ENCODE results near the gene KAT2A. TPM values are rescaled to one million over a fixed set of nuclear protein-coding genes. Genes with fewer than 3 reads are reported as not detected.

KAT2A gene
- polyA plus RNA-seq, 1 experiment = 13.6 TPM

DNA sequence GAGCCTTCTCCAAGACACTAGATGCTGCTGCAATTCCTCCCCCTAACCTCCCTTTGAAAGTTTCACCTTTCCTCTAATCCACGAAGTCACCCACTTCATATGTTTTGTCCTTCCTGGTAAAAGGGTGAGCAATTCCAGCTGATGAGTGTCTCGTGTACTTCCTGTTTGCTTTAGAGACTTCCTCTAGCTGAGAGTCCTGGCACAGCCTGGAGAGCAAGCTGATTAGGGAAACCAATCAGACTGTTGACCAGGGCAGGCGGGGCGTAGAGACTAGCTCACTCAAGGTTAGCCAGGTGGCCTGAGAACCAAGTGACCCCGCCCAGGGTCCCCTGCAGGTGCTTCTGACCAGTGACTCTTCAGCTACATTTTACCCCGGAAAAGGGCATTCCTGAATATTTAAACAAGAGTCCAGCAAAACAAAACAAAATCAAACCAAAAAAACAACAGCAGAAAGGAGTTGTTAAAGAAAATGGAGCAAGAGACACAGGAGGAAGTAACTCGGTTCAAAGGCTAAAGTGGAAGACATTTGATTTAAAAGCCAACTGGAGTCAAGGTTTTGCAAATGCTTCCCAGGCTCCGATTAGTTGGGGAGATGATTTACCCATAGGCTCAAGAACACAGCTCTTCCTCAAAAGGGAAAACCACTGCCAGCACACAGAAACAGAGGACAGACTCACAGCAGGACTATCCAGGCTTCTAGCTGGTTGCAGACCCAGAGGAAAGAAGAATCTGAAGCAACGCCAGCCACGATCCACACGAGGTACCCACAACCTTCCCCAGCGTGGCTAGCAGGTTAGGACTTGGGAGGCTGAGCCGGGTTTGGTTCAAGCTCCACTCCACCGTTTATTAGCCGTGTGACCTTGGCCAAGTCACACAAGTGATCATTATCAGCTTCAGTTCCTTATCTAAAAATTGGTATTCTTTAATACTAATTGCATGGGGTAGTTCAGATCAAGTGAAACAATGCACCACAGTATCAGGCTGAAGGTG, 14.8 kb upstream of the KAT2A start:
- no peaks in the 10 kb centered on the region for H3K9me3 ChIP-seq (ENCODE audit: control insufficient read depth, insufficient read depth, low read length)
- POLR2A ChIA-PET = interaction anchor here (0.6 to 1.0 kb wide), 3 partner anchors 9 to 136 kb away, joined by 3 to 4 read pairs (median 3); no protein-coding TSS in a partner anchor
- TF ChIP-seq, protein P1, sequence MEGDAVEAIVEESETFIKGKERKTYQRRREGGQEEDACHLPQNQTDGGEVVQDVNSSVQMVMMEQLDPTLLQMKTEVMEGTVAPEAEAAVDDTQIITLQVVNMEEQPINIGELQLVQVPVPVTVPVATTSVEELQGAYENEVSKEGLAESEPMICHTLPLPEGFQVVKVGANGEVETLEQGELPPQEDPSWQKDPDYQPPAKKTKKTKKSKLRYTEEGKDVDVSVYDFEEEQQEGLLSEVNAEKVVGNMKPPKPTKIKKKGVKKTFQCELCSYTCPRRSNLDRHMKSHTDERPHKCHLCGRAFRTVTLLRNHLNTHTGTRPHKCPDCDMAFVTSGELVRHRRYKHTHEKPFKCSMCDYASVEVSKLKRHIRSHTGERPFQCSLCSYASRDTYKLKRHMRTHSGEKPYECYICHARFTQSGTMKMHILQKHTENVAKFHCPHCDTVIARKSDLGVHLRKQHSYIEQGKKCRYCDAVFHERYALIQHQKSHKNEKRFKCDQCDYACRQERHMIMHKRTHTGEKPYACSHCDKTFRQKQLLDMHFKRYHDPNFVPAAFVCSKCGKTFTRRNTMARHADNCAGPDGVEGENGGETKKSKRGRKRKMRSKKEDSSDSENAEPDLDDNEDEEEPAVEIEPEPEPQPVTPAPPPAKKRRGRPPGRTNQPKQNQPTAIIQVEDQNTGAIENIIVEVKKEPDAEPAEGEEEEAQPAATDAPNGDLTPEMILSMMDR (IDR thresholded peaks at IDR 0.05; ENCODE audit: low read depth, low read length) = no peak
- H3K27ac ChIP-seq (ENCODE audit: low read depth, low read length) = peak overlapping the region; percentile 53
- no peak overlapping the region for H3K4me3 ChIP-seq (ENCODE audit: low read depth, low read length)
- no peaks in the 10 kb centered on the region for H3K27me3 ChIP-seq (ENCODE audit: control insufficient read depth, insufficient read depth, low read length)
- DNase-seq (ENCODE audit: low read depth, low spot score) = no peak
- CTCF ChIA-PET = interaction anchor here (0.5 to 1.4 kb wide), 5 partner anchors 15 to 172 kb away, joined by 3 to 5 read pairs (median 3); no protein-coding TSS in a partner anchor

DNA sequence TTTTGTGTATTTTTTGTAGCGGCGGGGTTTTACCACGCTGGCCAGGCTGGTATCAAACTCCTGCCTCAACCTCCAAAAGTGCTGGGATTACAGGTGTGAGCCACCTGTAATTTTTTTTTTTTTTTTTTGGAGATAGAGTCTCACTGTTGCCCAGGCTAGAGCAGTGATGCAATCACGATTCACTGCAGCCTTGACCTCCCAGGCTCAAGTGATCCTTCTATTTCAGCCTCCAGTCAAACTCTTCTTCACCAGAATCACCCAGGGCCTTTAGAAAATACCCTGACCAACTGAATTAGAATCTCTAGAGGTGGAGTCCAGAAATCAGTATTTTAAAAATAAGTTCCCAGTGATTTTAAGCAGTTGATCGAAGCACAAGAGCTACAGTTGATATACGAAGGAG, 14.0 kb upstream of the KAT2A start:
- Histone ChIP-seq H3K9me3 (ENCODE audit: control insufficient read depth, insufficient read depth, low read length) (no peaks in the 10 kb centered on the region), H3K27ac (ENCODE audit: low read depth, low read length) (peak overlapping the region; percentile 53)
- CTCF ChIA-PET = interaction anchor here (0.5 to 0.9 kb wide), 4 partner anchors 16 to 186 kb away, joined by 3 to 5 read pairs (median 3); no protein-coding TSS in a partner anchor

DNA sequence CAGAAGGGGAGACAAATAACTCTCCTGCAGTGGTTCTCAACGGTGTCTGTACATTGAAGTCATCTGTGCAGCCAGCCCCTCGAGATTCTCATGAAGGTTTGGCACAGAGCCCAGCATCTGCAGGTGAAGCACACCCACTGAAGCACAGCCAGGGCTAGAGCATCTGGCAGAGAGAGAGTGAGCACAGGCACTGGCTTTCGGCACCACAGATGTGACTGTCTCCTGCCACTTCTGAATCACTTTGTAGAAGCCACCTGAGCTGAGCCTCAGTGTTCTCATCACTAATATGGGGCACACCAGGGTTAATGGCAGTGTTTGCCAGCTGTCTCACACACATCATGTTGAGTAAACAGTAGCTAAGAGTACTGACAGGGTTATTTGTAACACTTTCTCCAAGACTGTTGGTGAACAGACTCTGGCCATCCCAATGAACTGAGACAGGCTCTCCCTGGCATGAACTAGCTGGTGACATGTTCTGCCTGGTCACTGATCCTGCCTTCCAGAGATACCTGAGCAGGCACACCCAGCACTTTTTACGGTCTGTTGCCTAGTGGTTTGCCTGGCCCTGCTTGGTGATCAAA, 12.4 kb upstream of the KAT2A start:
- ChIA-PET CTCF (no interaction called here), POLR2A (no interaction called here)
- TF ChIP-seq, protein P1 (IDR thresholded peaks at IDR 0.05; ENCODE audit: low read depth, low read length) = no peak
- H3K27ac ChIP-seq (ENCODE audit: low read depth, low read length) = peak overlapping the region; percentile 57
- no peak for DNase-seq (ENCODE audit: low read depth, low spot score)
- no peak overlapping the region for H3K4me3 ChIP-seq (ENCODE audit: low read depth, low read length)
- H3K9me3 ChIP-seq (ENCODE audit: control insufficient read depth, insufficient read depth, low read length) = no peaks in the 10 kb centered on the region
- no peaks in the 10 kb centered on the region for H3K27me3 ChIP-seq (ENCODE audit: control insufficient read depth, insufficient read depth, low read length)

More for the DNA sequence above, 14.0 kb upstream of the KAT2A start:
- no peak overlapping the region for H3K4me3 ChIP-seq (ENCODE audit: low read depth, low read length)
- TF ChIP-seq, protein P1 (IDR thresholded peaks at IDR 0.05; ENCODE audit: low read depth, low read length) = no peak
- no peaks in the 10 kb centered on the region for H3K27me3 ChIP-seq (ENCODE audit: control insufficient read depth, insufficient read depth, low read length)
- no peak for DNase-seq (ENCODE audit: low read depth, low spot score)
- POLR2A ChIA-PET = interaction anchor here (0.6 to 1.0 kb wide), 2 partner anchors 9 to 10 kb away, joined by 3 to 4 read pairs; no protein-coding TSS in a partner anchor

DNA sequence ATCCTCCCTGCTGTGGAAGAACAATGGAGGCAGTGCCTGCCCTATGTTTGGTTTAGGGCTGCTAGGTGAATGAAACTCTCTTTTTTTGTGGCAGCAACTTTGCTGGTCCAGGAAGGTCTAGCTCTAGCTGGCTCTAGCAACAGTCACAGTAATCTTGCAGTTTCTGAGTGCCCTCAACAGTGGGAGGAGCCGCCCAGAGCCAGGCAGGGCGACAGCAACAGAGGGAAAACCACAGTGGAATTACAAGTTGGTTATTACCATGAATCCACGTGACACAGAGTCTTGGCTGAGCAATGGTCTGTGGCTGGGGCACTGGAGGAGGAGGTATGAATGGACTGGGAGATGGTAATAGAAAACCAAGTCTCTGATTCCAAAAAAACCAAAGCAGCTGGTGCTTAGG, 11.8 kb upstream of the KAT2A start:
- Histone ChIP-seq H3K4me3 (ENCODE audit: low read depth, low read length) (no peak overlapping the region), H3K27ac (ENCODE audit: low read depth, low read length) (peak overlapping the region; percentile 57), H3K9me3 (ENCODE audit: control insufficient read depth, insufficient read depth, low read length) (no peaks in the 10 kb centered on the region), H3K27me3 (ENCODE audit: control insufficient read depth, insufficient read depth, low read length) (no peaks in the 10 kb centered on the region)
- no peak for DNase-seq (ENCODE audit: low read depth, low spot score)
- POLR2A ChIA-PET = no interaction called here
- TF ChIP-seq, protein P1 (IDR thresholded peaks at IDR 0.05; ENCODE audit: low read depth, low read length) = no peak
- CTCF ChIA-PET = no interaction called here
